ENCODE results near the gene TEKTIP1.
"Not testable (repeated sequence)": the region's sequence is repeated elsewhere in the genome, so short reads cannot be mapped to it uniquely, and the experiment has no call there.

TEKTIP1 gene

GRCh38 chr19:3581792-3582191 lies 42.8 kb downstream of the TEKTIP1 start:
- DNase-seq (ENCODE audit: low read depth in 3 of 3, low spot score in 1 of 3) = not testable (repeated sequence)

GRCh38 chr19:3584036-3584802 lies 45.2 kb downstream of the TEKTIP1 start:
- DNase-seq (ENCODE audit: low read depth in 3 of 3, low spot score in 1 of 3) = not testable (repeated sequence)

- no peak for DNase-seq (ENCODE audit: low read depth in 3 of 3, low spot score in 1 of 3)
Measured at GRCh38 chr19:3585301-3586126, 46.5 kb downstream of the TEKTIP1 start, which contains the start of gene GIPC3. Gene GIPC3, plus strand, starts transcription at chr19:3585478. Its CDS starts 120 bp downstream, at chr19:3585598.

- DNase-seq (ENCODE audit: low read depth in 3 of 3, low spot score in 1 of 3) = peak in 1 of 3 donors; percentile 42
Measured at GRCh38 chr19:3586127-3586626, 47.2 kb downstream of the TEKTIP1 start.

GRCh38 chr19:3586707-3587346 lies 47.9 kb downstream of the TEKTIP1 start:
- DNase-seq (ENCODE audit: low read depth in 3 of 3, low spot score in 1 of 3) = no peak

GRCh38 chr19:3589439-3589838 lies 50.5 kb downstream of the TEKTIP1 start:
- DNase-seq (ENCODE audit: low read depth in 3 of 3, low spot score in 1 of 3) = no peak

- no peak for DNase-seq (ENCODE audit: low read depth in 3 of 3, low spot score in 1 of 3)
Measured at GRCh38 chr19:3589949-3590348, 51.0 kb downstream of the TEKTIP1 start.

GRCh38 chr19:3590991-3591659 lies 52.2 kb downstream of the TEKTIP1 start:
- no peak for DNase-seq (ENCODE audit: low read depth in 3 of 3, low spot score in 1 of 3)

GRCh38 chr19:3591876-3592613 lies 53.1 kb downstream of the TEKTIP1 start:
- DNase-seq (ENCODE audit: low read depth in 3 of 3, low spot score in 1 of 3) = no peak

GRCh38 chr19:3593156-3593555 lies 54.2 kb downstream of the TEKTIP1 start:
- no peak for DNase-seq (ENCODE audit: low read depth in 3 of 3, low spot score in 1 of 3)

Data from stimulated activated CD4-positive, alpha-beta T cell treated with anti-CD3 and anti-CD28 coated beads, TNF-alpha, amount 100 ng/mL, for 1 hour (primary cell).